PFSK-1 (cell line): ENCODE data around the gene PHRF1.

Source experiments
- FOXP2 ChIP-seq: optimal IDR thresholded peaks from 2 replicates; pipeline ENCODE3; 2011; ENCODE audit warnings: borderline replicate concordance, control low read depth, inconsistent platforms; ENCODE audit not compliant: insufficient read depth; ENCODE audit errors: extremely low read length, extremely low read depth
- POLR2AphosphoS5 ChIP-seq: IDR thresholded peaks from 2 replicates; pipeline ENCODE4 v1.6.1; 2012; ENCODE audit warnings: low read depth, mild to moderate bottlenecking, control low read depth, low read length, moderate library complexity
- SIN3A ChIP-seq: IDR thresholded peaks from 2 replicates; pipeline ENCODE4 v1.6.1; 2012; ENCODE audit warnings: mild to moderate bottlenecking, low read length, moderate library complexity, borderline replicate concordance; ENCODE audit not compliant: insufficient read depth
- TAF1 ChIP-seq: IDR thresholded peaks from 2 replicates; pipeline ENCODE4 v1.6.1; 2012; ENCODE audit warnings: low read length, control low read depth, borderline replicate concordance; ENCODE audit not compliant: insufficient read depth
- TF ChIP-seq, protein P1 (sequence below), 2 experiments: IDR thresholded peaks; 2 replicates each; pipeline versions ENCODE4 v1.6.1 to v1.8.0; 2011 to 2012; ENCODE audit warnings: low read depth in 2 of 2, low read length in 2 of 2, control low read depth in 1 of 2, inconsistent platforms in 1 of 2, mild to moderate bottlenecking in 1 of 2, moderate library complexity in 1 of 2; ENCODE audit not compliant: insufficient read depth in 1 of 2

Gene PHRF1

DNA sequence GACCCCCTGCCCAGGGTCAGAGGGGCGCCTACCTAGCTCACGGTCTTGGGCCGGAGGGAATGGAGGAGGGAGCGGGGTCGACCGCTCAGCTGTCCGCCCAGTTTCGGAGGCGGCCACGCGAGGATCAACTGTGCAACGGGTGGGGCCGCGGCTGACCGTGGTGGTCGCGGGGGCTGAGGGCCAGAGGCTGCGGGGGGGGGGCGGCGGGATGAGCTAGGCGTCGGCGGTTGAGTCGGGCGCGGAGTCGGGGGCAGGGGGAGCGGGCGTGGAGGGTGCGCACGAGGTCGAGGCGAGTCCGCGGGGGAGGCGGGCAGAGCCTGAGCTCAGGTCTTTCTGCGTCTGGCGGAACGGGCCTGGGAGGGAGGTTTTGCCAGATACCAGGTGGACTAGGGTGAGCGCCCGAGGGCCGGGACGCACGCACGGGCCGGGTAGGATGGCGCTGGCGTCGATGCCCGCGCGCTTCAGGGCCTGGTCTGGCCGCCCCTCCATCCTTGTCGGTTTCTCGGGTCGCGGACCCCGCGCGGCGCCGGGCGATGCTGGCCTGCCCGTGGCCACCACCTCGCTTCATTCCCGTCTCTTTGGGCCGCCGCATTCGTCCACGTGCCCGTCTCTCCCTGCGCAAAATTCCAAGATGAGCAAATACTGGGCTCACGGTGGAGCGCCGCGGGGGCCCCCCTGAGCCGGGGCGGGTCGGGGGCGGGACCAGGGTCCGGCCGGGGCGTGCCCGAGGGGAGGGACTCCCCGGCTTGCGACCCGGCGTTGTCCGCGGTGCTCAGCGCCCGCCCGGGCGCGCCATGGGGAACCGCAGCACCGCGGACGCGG lies 60.5 kb downstream of the PHRF1 start, which contains the start of gene DRD4:
Gene DRD4, plus strand, starts transcription at position 759 of the 822 bp plus-strand sequence. Its CDS starts 36 bp downstream, at position 795.
- TF ChIP-seq SIN3A = no peak
- TF ChIP-seq FOXP2 = no peak
- no peak for TF ChIP-seq TAF1
- no peak for TF ChIP-seq POLR2AphosphoS5

DNA sequence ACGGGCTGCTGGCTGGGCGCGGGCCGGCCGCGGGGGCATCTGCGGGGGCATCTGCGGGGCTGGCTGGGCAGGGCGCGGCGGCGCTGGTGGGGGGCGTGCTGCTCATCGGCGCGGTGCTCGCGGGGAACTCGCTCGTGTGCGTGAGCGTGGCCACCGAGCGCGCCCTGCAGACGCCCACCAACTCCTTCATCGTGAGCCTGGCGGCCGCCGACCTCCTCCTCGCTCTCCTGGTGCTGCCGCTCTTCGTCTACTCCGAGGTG lies 61.0 kb downstream of the PHRF1 start:
- TF ChIP-seq FOXP2 (no peak), TAF1 (no peak), SIN3A (no peak), POLR2AphosphoS5 (no peak)
- TF ChIP-seq, protein P1, sequence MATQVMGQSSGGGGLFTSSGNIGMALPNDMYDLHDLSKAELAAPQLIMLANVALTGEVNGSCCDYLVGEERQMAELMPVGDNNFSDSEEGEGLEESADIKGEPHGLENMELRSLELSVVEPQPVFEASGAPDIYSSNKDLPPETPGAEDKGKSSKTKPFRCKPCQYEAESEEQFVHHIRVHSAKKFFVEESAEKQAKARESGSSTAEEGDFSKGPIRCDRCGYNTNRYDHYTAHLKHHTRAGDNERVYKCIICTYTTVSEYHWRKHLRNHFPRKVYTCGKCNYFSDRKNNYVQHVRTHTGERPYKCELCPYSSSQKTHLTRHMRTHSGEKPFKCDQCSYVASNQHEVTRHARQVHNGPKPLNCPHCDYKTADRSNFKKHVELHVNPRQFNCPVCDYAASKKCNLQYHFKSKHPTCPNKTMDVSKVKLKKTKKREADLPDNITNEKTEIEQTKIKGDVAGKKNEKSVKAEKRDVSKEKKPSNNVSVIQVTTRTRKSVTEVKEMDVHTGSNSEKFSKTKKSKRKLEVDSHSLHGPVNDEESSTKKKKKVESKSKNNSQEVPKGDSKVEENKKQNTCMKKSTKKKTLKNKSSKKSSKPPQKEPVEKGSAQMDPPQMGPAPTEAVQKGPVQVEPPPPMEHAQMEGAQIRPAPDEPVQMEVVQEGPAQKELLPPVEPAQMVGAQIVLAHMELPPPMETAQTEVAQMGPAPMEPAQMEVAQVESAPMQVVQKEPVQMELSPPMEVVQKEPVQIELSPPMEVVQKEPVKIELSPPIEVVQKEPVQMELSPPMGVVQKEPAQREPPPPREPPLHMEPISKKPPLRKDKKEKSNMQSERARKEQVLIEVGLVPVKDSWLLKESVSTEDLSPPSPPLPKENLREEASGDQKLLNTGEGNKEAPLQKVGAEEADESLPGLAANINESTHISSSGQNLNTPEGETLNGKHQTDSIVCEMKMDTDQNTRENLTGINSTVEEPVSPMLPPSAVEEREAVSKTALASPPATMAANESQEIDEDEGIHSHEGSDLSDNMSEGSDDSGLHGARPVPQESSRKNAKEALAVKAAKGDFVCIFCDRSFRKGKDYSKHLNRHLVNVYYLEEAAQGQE (IDR thresholded peaks at IDR 0.05; ENCODE audit: insufficient read depth in 1 of 2, low read depth in 2 of 2, low read length in 2 of 2) = no peak

DNA sequence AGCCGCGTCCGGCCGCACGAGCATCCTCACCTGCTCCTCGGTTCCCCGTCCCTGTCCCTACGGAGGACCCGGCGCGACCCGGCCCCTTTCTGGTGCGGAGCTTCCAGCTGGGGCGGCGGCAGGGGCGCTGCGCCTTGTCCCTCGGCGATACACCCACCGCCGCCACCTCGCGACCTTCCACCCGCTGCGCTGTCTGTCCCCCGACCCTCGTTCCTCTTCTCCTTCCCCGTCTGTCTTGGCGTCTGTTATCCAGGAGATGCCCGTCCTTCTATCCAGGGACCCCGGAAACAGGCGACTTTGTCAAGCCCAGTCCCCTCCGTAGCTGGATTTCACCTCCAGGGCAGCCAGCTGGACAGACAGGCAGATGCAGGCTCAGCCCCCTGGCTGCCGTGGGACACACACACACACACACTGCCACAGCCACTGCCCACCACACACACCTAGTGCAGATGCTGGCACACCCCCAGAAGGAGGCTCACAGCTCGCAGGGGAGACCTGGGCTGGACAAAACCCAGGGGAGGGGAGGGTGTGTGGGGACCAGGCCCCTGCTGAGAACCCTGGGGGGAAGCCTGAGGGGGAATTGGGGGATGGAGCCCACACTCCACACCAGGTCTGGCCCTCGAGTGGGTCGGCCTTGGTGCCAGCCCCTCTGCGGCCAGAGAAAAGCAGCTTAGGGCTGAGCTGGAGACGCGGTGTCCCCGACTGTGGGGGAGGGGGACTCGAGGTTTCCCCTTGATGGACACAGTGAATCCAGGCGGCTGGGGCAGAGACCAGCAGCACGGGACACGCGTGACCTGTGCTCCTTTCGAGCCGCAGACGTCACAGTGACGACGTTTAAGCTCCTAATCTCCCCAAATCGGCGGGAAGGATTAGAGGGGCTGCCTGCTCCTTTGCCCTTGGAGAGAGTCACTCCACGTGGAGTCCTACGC lies 61.6 kb downstream of the PHRF1 start:
- no peak for TF ChIP-seq SIN3A
- TF ChIP-seq FOXP2 = no peak
- TF ChIP-seq POLR2AphosphoS5 = no peak
- TF ChIP-seq, protein P1 (IDR thresholded peaks at IDR 0.05; ENCODE audit: insufficient read depth in 1 of 2, low read depth in 2 of 2, low read length in 2 of 2) = no peak
- no peak for TF ChIP-seq TAF1

DNA sequence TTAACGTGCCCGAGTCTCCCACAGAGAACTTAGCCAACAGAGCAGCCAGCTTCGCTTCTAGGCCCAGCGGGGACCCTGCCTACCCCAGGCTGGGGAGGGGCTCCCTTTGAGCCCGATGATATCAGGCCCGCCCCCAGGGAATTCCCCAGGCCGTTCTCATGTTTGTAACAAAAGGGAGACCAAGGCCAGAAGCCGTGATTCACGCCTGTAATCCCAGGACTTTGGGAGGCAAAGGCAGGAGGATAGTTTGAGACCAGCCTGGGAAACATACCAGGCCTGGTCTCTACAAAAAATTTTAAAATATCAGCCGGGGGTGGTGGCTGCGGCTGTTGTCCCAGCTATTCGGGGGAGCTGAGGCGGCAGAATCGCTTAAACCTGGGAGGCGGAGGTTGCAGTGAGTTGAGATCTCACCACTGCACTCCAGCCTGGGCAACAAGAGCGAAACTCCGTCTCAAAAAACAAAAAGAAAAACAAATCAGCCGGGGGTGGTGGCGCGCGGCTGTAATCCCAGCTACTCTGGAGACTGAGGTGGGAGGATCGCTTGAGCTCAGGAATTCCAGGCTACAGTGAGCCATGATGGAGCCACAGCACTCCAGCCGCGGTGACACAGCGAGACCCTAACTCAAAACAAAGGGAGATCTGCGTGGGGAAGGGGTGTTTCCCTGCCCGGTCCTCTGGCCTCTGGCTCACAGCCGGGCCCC lies 62.5 kb downstream of the PHRF1 start:
- TF ChIP-seq POLR2AphosphoS5 (no peak), FOXP2 (no peak), TAF1 (no peak), SIN3A (no peak)
- TF ChIP-seq, protein P1 (IDR thresholded peaks at IDR 0.05; ENCODE audit: insufficient read depth in 1 of 2, low read depth in 2 of 2, low read length in 2 of 2) = no peak

DNA sequence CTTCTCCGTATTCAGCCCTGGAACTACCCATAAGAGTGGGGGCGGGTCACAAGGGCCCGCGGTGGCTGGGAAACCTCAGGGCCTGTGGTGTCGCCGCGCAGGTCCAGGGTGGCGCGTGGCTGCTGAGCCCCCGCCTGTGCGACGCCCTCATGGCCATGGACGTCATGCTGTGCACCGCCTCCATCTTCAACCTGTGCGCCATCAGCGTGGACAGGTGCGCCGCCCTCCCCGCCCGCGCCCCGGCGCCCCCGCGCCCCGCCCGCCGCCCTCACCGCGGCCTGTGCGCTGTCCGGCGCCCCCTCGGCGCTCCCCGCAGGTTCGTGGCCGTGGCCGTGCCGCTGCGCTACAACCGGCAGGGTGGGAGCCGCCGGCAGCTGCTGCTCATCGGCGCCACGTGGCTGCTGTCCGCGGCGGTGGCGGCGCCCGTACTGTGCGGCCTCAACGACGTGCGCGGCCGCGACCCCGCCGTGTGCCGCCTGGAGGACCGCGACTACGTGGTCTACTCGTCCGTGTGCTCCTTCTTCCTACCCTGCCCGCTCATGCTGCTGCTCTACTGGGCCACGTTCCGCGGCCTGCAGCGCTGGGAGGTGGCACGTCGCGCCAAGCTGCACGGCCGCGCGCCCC lies 63.2 kb downstream of the PHRF1 start:
- TF ChIP-seq TAF1 (no peak), SIN3A (no peak), FOXP2 (no peak), POLR2AphosphoS5 (no peak)
- TF ChIP-seq, protein P1 (IDR thresholded peaks at IDR 0.05; ENCODE audit: insufficient read depth in 1 of 2, low read depth in 2 of 2, low read length in 2 of 2) = no peak
